Astrocyte (in vitro differentiated cells and primary cell): ENCODE results near the gene GRID2.

Experiments
- EZH2 ChIP-seq: IDR thresholded peaks from 2 replicates; pipeline ENCODE4 v1.6.1; 2012; ENCODE audit warnings: mild to moderate bottlenecking, low read length, inconsistent platforms; ENCODE audit not compliant: insufficient read depth
- TF ChIP-seq, protein P1 (sequence below): IDR thresholded peaks from 2 replicates; pipeline ENCODE4 v1.5.1; 2011; ENCODE audit warnings: low read depth, mild to moderate bottlenecking, inconsistent platforms, low read length, moderate library complexity; ENCODE audit not compliant: insufficient read depth

GRCh38 chr4:92333016-92333415 lies 29.2 kb downstream of the GRID2 start:
- TF ChIP-seq, protein P1, sequence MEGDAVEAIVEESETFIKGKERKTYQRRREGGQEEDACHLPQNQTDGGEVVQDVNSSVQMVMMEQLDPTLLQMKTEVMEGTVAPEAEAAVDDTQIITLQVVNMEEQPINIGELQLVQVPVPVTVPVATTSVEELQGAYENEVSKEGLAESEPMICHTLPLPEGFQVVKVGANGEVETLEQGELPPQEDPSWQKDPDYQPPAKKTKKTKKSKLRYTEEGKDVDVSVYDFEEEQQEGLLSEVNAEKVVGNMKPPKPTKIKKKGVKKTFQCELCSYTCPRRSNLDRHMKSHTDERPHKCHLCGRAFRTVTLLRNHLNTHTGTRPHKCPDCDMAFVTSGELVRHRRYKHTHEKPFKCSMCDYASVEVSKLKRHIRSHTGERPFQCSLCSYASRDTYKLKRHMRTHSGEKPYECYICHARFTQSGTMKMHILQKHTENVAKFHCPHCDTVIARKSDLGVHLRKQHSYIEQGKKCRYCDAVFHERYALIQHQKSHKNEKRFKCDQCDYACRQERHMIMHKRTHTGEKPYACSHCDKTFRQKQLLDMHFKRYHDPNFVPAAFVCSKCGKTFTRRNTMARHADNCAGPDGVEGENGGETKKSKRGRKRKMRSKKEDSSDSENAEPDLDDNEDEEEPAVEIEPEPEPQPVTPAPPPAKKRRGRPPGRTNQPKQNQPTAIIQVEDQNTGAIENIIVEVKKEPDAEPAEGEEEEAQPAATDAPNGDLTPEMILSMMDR: no peak
- no peak for TF ChIP-seq EZH2
